ENCODE data around the gene ACYP1.

Gene ACYP1

GRCh38 chr14:75069811-75070145, 6.0 kb upstream of the ACYP1 start:
- peak overlapping the region; percentile 40 for H3K4me3 ChIP-seq (replicated peaks; ENCODE audit: insufficient read depth, low read length)
- no peak overlapping the region for H3K27ac ChIP-seq (replicated peaks)
- no peaks in the 10 kb centered on the region for H3K27me3 ChIP-seq (ENCODE audit: insufficient read depth, poor library complexity, severe bottlenecking)
- TF ChIP-seq GABPA (IDR thresholded peaks at IDR 0.05; ENCODE audit: low read depth) (no peak), CTCF (IDR thresholded peaks at IDR 0.05; ENCODE audit: insufficient read depth, low read length) (no peak), REST (IDR thresholded peaks at IDR 0.05; ENCODE audit: insufficient replicate concordance, low read depth) (no peak), POLR2AphosphoS5 (IDR thresholded peaks at IDR 0.05; ENCODE audit: low read depth) (no peak), SPI1 (IDR thresholded peaks at IDR 0.05; ENCODE audit: borderline replicate concordance, low read depth) (no peak)
- no peak for DNase-seq (ENCODE audit: low read depth in 1 of 2, low spot score in 1 of 2)

GRCh38 chr14:75069121-75069810, 5.4 kb upstream of the ACYP1 start, which contains the start of gene ZC2HC1C:
Gene ZC2HC1C (plus strand): TSS chr14:75069641. CDS start chr14:75070574, 933 bp downstream.
- H3K27ac ChIP-seq (replicated peaks) = peak within 1 kb of the TSS; percentile 54
- peak; percentile 28 to 40 for DNase-seq (ENCODE audit: low read depth in 1 of 2, low spot score in 1 of 2)
- no peak for TF ChIP-seq POLR2AphosphoS5 (IDR thresholded peaks at IDR 0.05; ENCODE audit: low read depth)
- TF ChIP-seq SPI1 (IDR thresholded peaks at IDR 0.05; ENCODE audit: borderline replicate concordance, low read depth) = no peak
- TF ChIP-seq REST (IDR thresholded peaks at IDR 0.05; ENCODE audit: insufficient replicate concordance, low read depth) = no peak
- TF ChIP-seq CTCF (IDR thresholded peaks at IDR 0.05; ENCODE audit: insufficient read depth, low read length) = no peak
- no peak for TF ChIP-seq GABPA (IDR thresholded peaks at IDR 0.05; ENCODE audit: low read depth)
- H3K27me3 ChIP-seq (ENCODE audit: insufficient read depth, poor library complexity, severe bottlenecking) = no peaks in the 10 kb centered on the region
- peak within 1 kb of the TSS; percentile 40 for H3K4me3 ChIP-seq (replicated peaks; ENCODE audit: insufficient read depth, low read length)

- DNase-seq (ENCODE audit: low read depth in 1 of 2, low spot score in 1 of 2) = no peak
These were observed 4.7 kb upstream of the ACYP1 start for GRCh38 chr14:75068294-75069120.

More at GRCh38 chr14:75068294-75069120, 4.7 kb upstream of the ACYP1 start:
- TF ChIP-seq CTCF (IDR thresholded peaks at IDR 0.05; ENCODE audit: insufficient read depth, low read length) = no peak
- TF ChIP-seq SPI1 (IDR thresholded peaks at IDR 0.05; ENCODE audit: borderline replicate concordance, low read depth) = no peak
- TF ChIP-seq POLR2AphosphoS5 (IDR thresholded peaks at IDR 0.05; ENCODE audit: low read depth) = no peak
- no peak for TF ChIP-seq REST (IDR thresholded peaks at IDR 0.05; ENCODE audit: insufficient replicate concordance, low read depth)
- no peak for TF ChIP-seq GABPA (IDR thresholded peaks at IDR 0.05; ENCODE audit: low read depth)
- Histone ChIP-seq H3K4me3 (replicated peaks; ENCODE audit: insufficient read depth, low read length) (peak overlapping the region; percentile 40), H3K27ac (replicated peaks) (peak overlapping the region; percentile 54), H3K27me3 (ENCODE audit: insufficient read depth, poor library complexity, severe bottlenecking) (no peaks in the 10 kb centered on the region)
